Right lung (tissue), 5 donors: Measurements from ENCODE around the gene XRRA1. TPM values are rescaled to one million over a fixed set of nuclear protein-coding genes. Genes with fewer than 3 reads are reported as not detected.

ENCODE experiments used
- DNase-seq, 2 donors: peaks; one replicate each; pipeline ENCODE4 v3.0.0-alpha.2; 2013
- polyA plus RNA-seq, 5 donors: library from polyadenylated mRNA; unstranded; fragments of 120-200 nt; gene quantifications; one replicate each; pipeline versions ENCODE4 v1.2.1 to v1.2.3, GENCODE V29; 2013; ENCODE audit warnings: inconsistent platforms in 1 of 5, low replicate concordance in 1 of 5; ENCODE audit not compliant: insufficient read length in 5 of 5, insufficient read depth in 1 of 5

XRRA1 gene
- polyA plus RNA-seq, 5 donors = 13.0 to 19.3 (median 17.5) TPM

GRCh38 chr11:74953451-74953850 lies 4.6 kb upstream of the XRRA1 start:
- DNase-seq = no peak

- no peak for DNase-seq
These were observed 3.9 kb upstream of the XRRA1 start for GRCh38 chr11:74952752-74953151.

GRCh38 chr11:74951226-74951625 lies 2.3 kb upstream of the XRRA1 start:
- no peak for DNase-seq

GRCh38 chr11:74950374-74950969 lies 1.6 kb upstream of the XRRA1 start:
- DNase-seq = no peak

GRCh38 chr11:74949753-74950137 lies 854 bp upstream of the XRRA1 start:
- no peak for DNase-seq

GRCh38 chr11:74948546-74948897 lies 369 bp downstream of the XRRA1 start:
- no peak for DNase-seq

GRCh38 chr11:74942073-74942759 lies 6.7 kb downstream of the XRRA1 start:
- no peak for DNase-seq

GRCh38 chr11:74941492-74941891 lies 7.4 kb downstream of the XRRA1 start:
- DNase-seq = no peak

- DNase-seq = no peak
These were observed 11.0 kb downstream of the XRRA1 start for GRCh38 chr11:74937696-74938475.

GRCh38 chr11:74936976-74937375 lies 11.9 kb downstream of the XRRA1 start:
- DNase-seq = no peak

GRCh38 chr11:74936087-74936486 lies 12.8 kb downstream of the XRRA1 start:
- no peak for DNase-seq

GRCh38 chr11:74935285-74935684 lies 13.6 kb downstream of the XRRA1 start:
- no peak for DNase-seq

- DNase-seq = no peak
These were observed 15.1 kb downstream of the XRRA1 start for GRCh38 chr11:74933765-74934164.

- DNase-seq = no peak
These were observed 16.1 kb downstream of the XRRA1 start for GRCh38 chr11:74932797-74933196.

GRCh38 chr11:74932169-74932568 lies 16.7 kb downstream of the XRRA1 start:
- no peak for DNase-seq

GRCh38 chr11:74929431-74930363 lies 19.2 kb downstream of the XRRA1 start:
- peak; percentile 57 to 74 for DNase-seq

- no peak for DNase-seq
These were observed 21.4 kb downstream of the XRRA1 start for GRCh38 chr11:74927496-74927895.

GRCh38 chr11:74926304-74927030 lies 22.4 kb downstream of the XRRA1 start:
- DNase-seq = no peak

- DNase-seq = no peak
These were observed 23.6 kb downstream of the XRRA1 start for GRCh38 chr11:74925281-74925680.

GRCh38 chr11:74923125-74923524 lies 25.8 kb downstream of the XRRA1 start:
- DNase-seq = no peak

GRCh38 chr11:74909812-74910211 lies 39.1 kb downstream of the XRRA1 start:
- no peak for DNase-seq
